ENCODE data around the gene AFG3L2. TPM values are rescaled to one million over a fixed set of nuclear protein-coding genes. Genes with fewer than 3 reads are reported as not detected.

The AFG3L2 gene
- total and polyA plus RNA-seq, 10 of the 15 experiments (the other 5 are each of a cell fraction or from before 2014, with no cell fraction given): 21.0 to 72.7 (median 57.7) TPM

GRCh38 chr18:12376754-12377555 lies at the start of gene AFG3L2 (continued):
- TF ChIP-seq ATF7 (IDR thresholded peaks at IDR 0.05; ENCODE audit: low read depth): no peak
- TF ChIP-seq HDAC6 (IDR thresholded peaks at IDR 0.05; ENCODE audit: unreplicated experiment): peak; percentile 47
- no peak for TF ChIP-seq BRCA1 (IDR thresholded peaks at IDR 0.05; ENCODE audit: low read depth, low read length)
- no peak for TF ChIP-seq RFX5 (IDR thresholded peaks at IDR 0.05; ENCODE audit: low read depth, low read length)
- peak; percentile 40; the same call in 1 of the 2 replicates for TF ChIP-seq PKNOX1 (IDR thresholded peaks at IDR 0.05)
- no peak for TF ChIP-seq KAT2A (conservative IDR thresholded peaks at IDR 0.05; ENCODE audit: control insufficient read depth, low read depth, low read length)
- peak; percentile 4 for TF ChIP-seq USF2 (IDR thresholded peaks at IDR 0.05; ENCODE audit: borderline replicate concordance, low read depth, low read length)
- no peak for TF ChIP-seq ATF3 (IDR thresholded peaks at IDR 0.05; ENCODE audit: borderline replicate concordance, extremely low read depth, low read depth, low read length)
- no peak for TF ChIP-seq WRNIP1 (IDR thresholded peaks at IDR 0.05; ENCODE audit: borderline replicate concordance, low read depth, low read length)
- TF ChIP-seq IRF5 (IDR thresholded peaks at IDR 0.05; ENCODE audit: borderline replicate concordance): no peak
- no peak for TF ChIP-seq YBX1 (IDR thresholded peaks at IDR 0.05)
- TF ChIP-seq YY1 (IDR thresholded peaks at IDR 0.05; ENCODE audit: low read depth, low read length): peak; percentile 92
- no peak for TF ChIP-seq RBBP5 (conservative IDR thresholded peaks at IDR 0.05)
- no peak for TF ChIP-seq BCLAF1 (IDR thresholded peaks at IDR 0.05)
- peak; percentile 52; the same call in 1 of the 2 replicates for TF ChIP-seq ELK1 (IDR thresholded peaks at IDR 0.05; ENCODE audit: low read depth, low read length)
- TF ChIP-seq MTA2 (IDR thresholded peaks at IDR 0.05; ENCODE audit: low read depth): no peak

All from GM12878 (cell line).